Endothelial cell (in vitro differentiated cells): Measurements from ENCODE around the gene PYGO2. TPM values are rescaled to one million over a fixed set of nuclear protein-coding genes. Genes with fewer than 3 reads are reported as not detected.
"Not testable (repeated sequence)": the region's sequence is repeated elsewhere in the genome, so short reads cannot be mapped to it uniquely, and the experiment has no call there.

Experiments used
- DNase-seq: peaks from one replicate; pipeline ENCODE4 v3.0.0; 2021; ENCODE audit warnings: low spot score
- H3K27ac Mint-ChIP-seq: one replicate; pipeline ENCODE4 v1.8.0; 2021; ENCODE audit warnings: mixed read lengths, inconsistent platforms; ENCODE audit not compliant: unreplicated experiment
- H3K27me3 Mint-ChIP-seq: one replicate; pipeline ENCODE4 v1.8.0; 2021; ENCODE audit warnings: mild to moderate bottlenecking, moderate library complexity, mixed read lengths, inconsistent platforms; ENCODE audit not compliant: unreplicated experiment
- H3K36me3 Mint-ChIP-seq: one replicate; pipeline ENCODE4 v1.8.0; 2021; ENCODE audit warnings: mild to moderate bottlenecking, low read depth, mixed read lengths, inconsistent platforms; ENCODE audit not compliant: unreplicated experiment
- H3K4me1 Mint-ChIP-seq: one replicate; pipeline ENCODE4 v1.8.0; 2021; ENCODE audit warnings: mild to moderate bottlenecking, mixed read lengths, inconsistent platforms; ENCODE audit not compliant: unreplicated experiment
- H3K4me3 Mint-ChIP-seq: one replicate; pipeline ENCODE4 v1.8.0; 2021; ENCODE audit warnings: mild to moderate bottlenecking, mixed read lengths, inconsistent platforms; ENCODE audit not compliant: unreplicated experiment
- H3K9me3 Mint-ChIP-seq: one replicate; pipeline ENCODE4 v1.8.0; 2021; ENCODE audit warnings: mixed read lengths, inconsistent platforms; ENCODE audit not compliant: unreplicated experiment
- CTCF ChIP-seq: fragments of 200-600 bp; sonication (generic); IDR thresholded peaks from one replicate; pipeline ENCODE4 v1.5.0; 2021; ENCODE audit warnings: antibody characterized with exemption; ENCODE audit not compliant: unreplicated experiment
- total RNA-seq: library from RNA; stranded (reverse); fragmentation: NEBNext Ultra II Directional; extraction: Animal tissue kit (Norgen Biotek cat#: 25700); gene quantifications from one replicate; pipeline ENCODE4 v1.2.1, GENCODE V29; 2021; ENCODE audit not compliant: unreplicated experiment

Gene PYGO2
- total RNA-seq, 1 donor from 2014 or later = 49.8 TPM

GRCh38 chr1:154996966-154997701 is 35.6 kb upstream of the PYGO2 start:
- no peaks in the 10 kb centered on the region for H3K36me3 Mint-ChIP-seq
- H3K4me3 Mint-ChIP-seq = no peak overlapping the region

GRCh38 chr1:154995301-154995983 is 33.9 kb upstream of the PYGO2 start:
- peaks cover 15% of the 10 kb centered on the region for H3K4me1 Mint-ChIP-seq
- H3K27me3 Mint-ChIP-seq, H3K36me3 Mint-ChIP-seq, H3K9me3 Mint-ChIP-seq, H3K4me3 Mint-ChIP-seq, H3K27ac Mint-ChIP-seq: not testable (repeated sequence)
- peak; percentile 71 for DNase-seq
- peak; percentile 24 for TF ChIP-seq CTCF

More at GRCh38 chr1:154996966-154997701, 35.6 kb upstream of the PYGO2 start:
- Mint-ChIP-seq H3K27me3 (peaks cover 10% of the 10 kb centered on the region), H3K4me1 (peaks cover 15% of the 10 kb centered on the region), H3K27ac (no peak overlapping the region), H3K9me3 (no peaks in the 10 kb centered on the region)
- no peak for DNase-seq
- no peak for TF ChIP-seq CTCF

GRCh38 chr1:154994591-154994990 is 33.0 kb upstream of the PYGO2 start:
- H3K4me3 Mint-ChIP-seq = peak overlapping the region; percentile 63
- no peak for DNase-seq
- H3K9me3 Mint-ChIP-seq = no peaks in the 10 kb centered on the region
- H3K27ac Mint-ChIP-seq = no peak overlapping the region
- H3K4me1 Mint-ChIP-seq = peaks cover 11% of the 10 kb centered on the region
- H3K36me3 Mint-ChIP-seq = peaks cover 3% of the 10 kb centered on the region
- peaks cover 6% of the 10 kb centered on the region for H3K27me3 Mint-ChIP-seq
- TF ChIP-seq CTCF = no peak

GRCh38 chr1:154994269-154994587 is 32.6 kb upstream of the PYGO2 start:
- no peak overlapping the region for H3K27ac Mint-ChIP-seq
- TF ChIP-seq CTCF = no peak
- DNase-seq = no peak
- H3K4me3 Mint-ChIP-seq = peak overlapping the region; percentile 12
- H3K36me3 Mint-ChIP-seq = peaks cover 5% of the 10 kb centered on the region
- peaks cover 6% of the 10 kb centered on the region for H3K27me3 Mint-ChIP-seq
- peaks cover 12% of the 10 kb centered on the region for H3K4me1 Mint-ChIP-seq
- no peaks in the 10 kb centered on the region for H3K9me3 Mint-ChIP-seq
